Prostate gland (tissue), 2 donors: ENCODE measurements around the gene SHQ1. TPM values are rescaled to one million over a fixed set of nuclear protein-coding genes. Genes with fewer than 3 reads are reported as not detected.

Experiments
- DNase-seq: peaks from one replicate; pipeline ENCODE4 v3.0.0-alpha.2; 2019; ENCODE audit warnings: low spot score
- H3K27ac ChIP-seq, 2 donors: fragments of 200-600 bp; sonication (generic); 2 replicates each; pipeline ENCODE4 v1.5.1; 2017 to 2019
- H3K27me3 ChIP-seq: fragments of 200-600 bp; sonication (generic); replicated peaks from 2 replicates; pipeline ENCODE4 v1.5.1; 2019; ENCODE audit not compliant: insufficient read depth
- H3K36me3 ChIP-seq, 2 donors: fragments of 200-600 bp; sonication (generic); 1 replicate in 1 of 2; 2 replicates in 1 of 2; pipeline versions ENCODE4 v1.5.1 to v1.8.1; 2017 to 2019
- H3K4me1 ChIP-seq: fragments of 200-600 bp; sonication (generic); replicated peaks from 2 replicates; pipeline ENCODE4 v1.5.1; 2019
- H3K4me3 ChIP-seq, 2 donors: fragments of 200-600 bp; sonication (generic); 2 replicates each; pipeline ENCODE4 v1.5.1; 2017 to 2019
- H3K9me3 ChIP-seq: fragments of 200-600 bp; sonication (generic); 2 replicates; pipeline ENCODE4 v1.5.1; 2017
- POLR2A ChIP-seq: fragments of 450-650 bp; IDR thresholded peaks from one replicate; pipeline ENCODE4 v1.6.1; 2016; ENCODE audit warnings: antibody characterized with exemption, mild to moderate bottlenecking
- POLR2AphosphoS5 ChIP-seq: sonication (generic); formaldehyde crosslinking; IDR thresholded peaks from one replicate; pipeline ENCODE4 v1.6.1; 2017; ENCODE audit warnings: antibody characterized with exemption
- WGBS: methylation state at CpG from one replicate; pipeline ENCODE4 v1.1.5; 2018; 5-methylcytosine and 5-hydroxymethylcytosine counted together
- intact Hi-C: fragments of 100-400 bp; cut with DNase I; formaldehyde crosslinking; loops from one replicate; pipeline ENCODE4 v1.14.2; 2022
- total RNA-seq, 2 donors: library from RNA; depleted of rRNA; stranded (reverse); fragments of >200 nt; gene quantifications; one replicate each; pipeline ENCODE4 v1.1.0, GENCODE V29; 2016
- TF ChIP-seq, protein P1 (sequence below), 4 experiments: fragments of 200-600 bp in 2 of 4; fragments of 450-650 bp in 2 of 4; sonication (generic) in 2 of 4; IDR thresholded peaks; 1 replicate in 3 of 4; 2 replicates in 1 of 4; pipeline ENCODE4 v1.5.1; 2016 to 2019; ENCODE audit warnings: antibody characterized with exemption in 4 of 4, mild to moderate bottlenecking in 2 of 4, moderate library complexity in 2 of 4

Gene SHQ1
- total RNA-seq, 2 donors from 2014 or later, result 12.9 to 31.9 TPM

- no peaks in the 10 kb centered on the region for H3K27me3 ChIP-seq
- intact Hi-C loops, result no loop called here
- H3K27ac ChIP-seq, result no peak overlapping the region
- H3K4me3 ChIP-seq, result no peak overlapping the region
- TF ChIP-seq POLR2A, result no peak
- TF ChIP-seq, protein P1, sequence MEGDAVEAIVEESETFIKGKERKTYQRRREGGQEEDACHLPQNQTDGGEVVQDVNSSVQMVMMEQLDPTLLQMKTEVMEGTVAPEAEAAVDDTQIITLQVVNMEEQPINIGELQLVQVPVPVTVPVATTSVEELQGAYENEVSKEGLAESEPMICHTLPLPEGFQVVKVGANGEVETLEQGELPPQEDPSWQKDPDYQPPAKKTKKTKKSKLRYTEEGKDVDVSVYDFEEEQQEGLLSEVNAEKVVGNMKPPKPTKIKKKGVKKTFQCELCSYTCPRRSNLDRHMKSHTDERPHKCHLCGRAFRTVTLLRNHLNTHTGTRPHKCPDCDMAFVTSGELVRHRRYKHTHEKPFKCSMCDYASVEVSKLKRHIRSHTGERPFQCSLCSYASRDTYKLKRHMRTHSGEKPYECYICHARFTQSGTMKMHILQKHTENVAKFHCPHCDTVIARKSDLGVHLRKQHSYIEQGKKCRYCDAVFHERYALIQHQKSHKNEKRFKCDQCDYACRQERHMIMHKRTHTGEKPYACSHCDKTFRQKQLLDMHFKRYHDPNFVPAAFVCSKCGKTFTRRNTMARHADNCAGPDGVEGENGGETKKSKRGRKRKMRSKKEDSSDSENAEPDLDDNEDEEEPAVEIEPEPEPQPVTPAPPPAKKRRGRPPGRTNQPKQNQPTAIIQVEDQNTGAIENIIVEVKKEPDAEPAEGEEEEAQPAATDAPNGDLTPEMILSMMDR (IDR thresholded peaks at IDR 0.05), result no peak
- TF ChIP-seq POLR2AphosphoS5, result no peak
- H3K9me3 ChIP-seq, result no peaks in the 10 kb centered on the region
- H3K36me3 ChIP-seq, result no peaks in the 10 kb centered on the region
- DNase-seq, result no peak
- peaks cover 2% of the 10 kb centered on the region for H3K4me1 ChIP-seq
- WGBS, result 82% methylated on average over 8 of the region's 8 CpGs
These were observed 84.3 kb downstream of the SHQ1 start for GRCh38 chr3:72763751-72764440.

DNA sequence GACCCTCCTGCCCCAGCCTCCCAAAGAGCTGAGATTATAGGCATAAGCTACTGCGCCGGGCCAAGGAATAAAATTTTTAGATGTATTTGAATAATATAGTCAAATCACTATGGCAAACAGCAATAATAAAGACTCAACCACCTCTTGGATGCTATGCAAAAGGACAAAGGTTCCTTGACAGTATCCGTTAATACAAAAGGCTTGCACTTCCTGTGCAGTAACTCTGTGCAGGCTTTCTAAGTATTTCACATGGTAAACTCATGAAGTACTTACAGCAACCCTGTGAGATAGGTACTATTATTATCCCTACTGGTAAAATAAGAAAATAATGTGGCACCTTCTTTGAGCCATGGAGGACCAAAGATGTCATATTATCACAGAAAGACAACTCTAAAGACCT is 86.8 kb downstream of the SHQ1 start:
- no peak for TF ChIP-seq POLR2AphosphoS5
- no peak for TF ChIP-seq POLR2A
- TF ChIP-seq, protein P1 (IDR thresholded peaks at IDR 0.05), result no peak
- no peaks in the 10 kb centered on the region for H3K27me3 ChIP-seq
- intact Hi-C loops, result no loop called here
- no peaks in the 10 kb centered on the region for H3K4me1 ChIP-seq
- H3K27ac ChIP-seq, result no peak overlapping the region
- 84% methylated on average over 3 of the region's 3 CpGs for WGBS
- no peaks in the 10 kb centered on the region for H3K36me3 ChIP-seq
- H3K9me3 ChIP-seq, result no peaks in the 10 kb centered on the region
- H3K4me3 ChIP-seq, result no peak overlapping the region
- DNase-seq, result no peak

- 86% methylated on average over 3 of the region's 3 CpGs for WGBS
- Histone ChIP-seq H3K27me3 (no peaks in the 10 kb centered on the region), H3K4me1 (no peaks in the 10 kb centered on the region), H3K36me3 (no peaks in the 10 kb centered on the region), H3K9me3 (no peaks in the 10 kb centered on the region), H3K4me3 (no peak overlapping the region), H3K27ac (no peak overlapping the region)
- intact Hi-C loops, result no loop called here
- DNase-seq, result no peak
- TF ChIP-seq POLR2AphosphoS5, result no peak
- no peak for TF ChIP-seq POLR2A
- TF ChIP-seq, protein P1 (IDR thresholded peaks at IDR 0.05), result no peak
These were observed 88.0 kb downstream of the SHQ1 start for GRCh38 chr3:72760225-72760624.

- intact Hi-C loops, result no loop called here
- no peak for TF ChIP-seq POLR2AphosphoS5
- TF ChIP-seq POLR2A, result no peak
- TF ChIP-seq, protein P1 (IDR thresholded peaks at IDR 0.05), result no peak
- Histone ChIP-seq H3K4me1 (no peaks in the 10 kb centered on the region), H3K36me3 (no peaks in the 10 kb centered on the region), H3K27ac (no peak overlapping the region), H3K9me3 (no peaks in the 10 kb centered on the region), H3K27me3 (no peaks in the 10 kb centered on the region), H3K4me3 (no peak overlapping the region)
- DNase-seq, result no peak
- 60% methylated on average over 3 of the region's 3 CpGs for WGBS
These were observed 91.3 kb downstream of the SHQ1 start for GRCh38 chr3:72756900-72757299.

DNA sequence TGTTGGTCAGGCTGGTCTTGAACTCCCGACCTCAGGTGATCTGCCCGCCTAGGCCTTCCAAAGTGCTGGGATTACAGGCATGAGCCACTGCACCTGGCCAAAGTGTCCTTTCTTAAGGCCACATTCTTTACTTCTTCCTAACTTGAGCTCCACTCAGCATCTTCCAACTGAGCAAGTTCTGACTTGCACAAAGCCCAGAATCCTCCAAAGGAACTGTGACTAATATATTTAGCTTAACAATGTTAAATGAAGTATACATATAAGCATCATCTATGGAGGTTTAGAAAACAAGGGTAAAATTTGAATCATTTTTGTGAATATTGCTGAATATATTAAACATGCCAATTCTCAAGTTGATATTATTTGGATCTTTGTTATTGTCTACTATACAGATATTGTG is 93.7 kb downstream of the SHQ1 start:
- intact Hi-C loops, result no loop called here
- Histone ChIP-seq H3K4me3 (no peak overlapping the region), H3K36me3 (no peaks in the 10 kb centered on the region), H3K9me3 (no peaks in the 10 kb centered on the region), H3K4me1 (no peaks in the 10 kb centered on the region), H3K27ac (no peak overlapping the region), H3K27me3 (no peaks in the 10 kb centered on the region)
- TF ChIP-seq POLR2A (no peak), POLR2AphosphoS5 (no peak)
- TF ChIP-seq, protein P1 (IDR thresholded peaks at IDR 0.05), result no peak
- DNase-seq, result no peak
- WGBS, result 96% methylated on average over 2 of the region's 2 CpGs
